Measurements from ENCODE around the gene SLF2.

- no peak for TF ChIP-seq EZH2 (IDR thresholded peaks at IDR 0.05)
- no peak for TF ChIP-seq CTCF (IDR thresholded peaks at IDR 0.05 in 2 of 3, conservative IDR thresholded peaks at IDR 0.05 in 1 of 3; ENCODE audit: borderline replicate concordance in 1 of 3, insufficient read depth in 1 of 3, low read depth in 2 of 3, low read length in 2 of 3)
- no peak for TF ChIP-seq POLR2AphosphoS5 (IDR thresholded peaks at IDR 0.05; ENCODE audit: low read depth, low read length)
- no peak for TF ChIP-seq EZH2phosphoT487 (IDR thresholded peaks at IDR 0.05; ENCODE audit: borderline replicate concordance)
- TF ChIP-seq JUND (IDR thresholded peaks at IDR 0.05): no peak
- no peak for TF ChIP-seq ZNF274 (IDR thresholded peaks at IDR 0.05; ENCODE audit: low read depth, low read length)
- no peak for TF ChIP-seq EGR1 (IDR thresholded peaks at IDR 0.05; ENCODE audit: low read depth)
- no peak for TF ChIP-seq REST (IDR thresholded peaks at IDR 0.05; ENCODE audit: low read depth)
- TF ChIP-seq POLR2A (IDR thresholded peaks at IDR 0.05; ENCODE audit: borderline replicate concordance, extremely low read depth, insufficient read depth, insufficient read length): no peak
These were observed 15.3 kb downstream of the SLF2 start for GRCh38 chr10:100928039-100928438.

Data from HCT116 (cell line).